Hepatocyte (in vitro differentiated cells): Measurements from ENCODE around the gene KLHL26. TPM values are rescaled to one million over a fixed set of nuclear protein-coding genes. Genes with fewer than 3 reads are reported as not detected.
A peak's percentile ranks its signal among the peaks of the same experiment; 100 is the strongest.

Experiments
- DNase-seq: peaks from one replicate; pipeline ENCODE4 v3.0.0-alpha.2; 2016; ENCODE audit warnings: low spot score
- H2AFZ ChIP-seq: fragments of 200-600 bp; sonication (generic); 2 replicates; pipeline ENCODE4 v1.6.0; 2016; ENCODE audit warnings: antibody characterized with exemption, mild to moderate bottlenecking
- H3K27ac ChIP-seq: fragments of 200-600 bp; sonication (generic); 2 replicates; pipeline ENCODE4 v1.5.1; 2016; ENCODE audit warnings: mild to moderate bottlenecking
- H3K27me3 ChIP-seq: fragments of 200-600 bp; sonication (generic); 2 replicates; pipeline ENCODE4 v1.6.1; 2016
- H3K36me3 ChIP-seq: fragments of 200-600 bp; sonication (generic); replicated peaks from 2 replicates; pipeline ENCODE4 v1.5.1; 2016; ENCODE audit warnings: low read depth; ENCODE audit not compliant: insufficient read depth
- H3K4me1 ChIP-seq: fragments of 200-600 bp; sonication (generic); 2 replicates; pipeline ENCODE4 v1.5.1; 2016; ENCODE audit warnings: mild to moderate bottlenecking, moderate library complexity; ENCODE audit not compliant: insufficient read depth
- H3K4me2 ChIP-seq: fragments of 200-600 bp; sonication (generic); 2 replicates; pipeline ENCODE4 v1.6.0; 2016
- H3K4me3 ChIP-seq: fragments of 200-600 bp; sonication (generic); 2 replicates; pipeline ENCODE4 v1.5.1; 2016; ENCODE audit warnings: mild to moderate bottlenecking
- H3K79me2 ChIP-seq: fragments of 200-600 bp; sonication (generic); 2 replicates; pipeline ENCODE4 v1.6.0; 2017; ENCODE audit warnings: mild to moderate bottlenecking
- H3K9me2 ChIP-seq: fragments of 200-600 bp; sonication (generic); replicated peaks from 2 replicates; pipeline ENCODE4 v1.6.0; 2017; ENCODE audit warnings: mild to moderate bottlenecking; ENCODE audit not compliant: insufficient read depth
- H3K9me3 ChIP-seq: fragments of 200-600 bp; sonication (generic); 2 replicates; pipeline ENCODE4 v1.5.1; 2016; ENCODE audit warnings: low read depth, mild to moderate bottlenecking
- H4K20me1 ChIP-seq: fragments of 200-600 bp; sonication (generic); 2 replicates; pipeline ENCODE4 v1.6.0; 2016; ENCODE audit warnings: mild to moderate bottlenecking; ENCODE audit not compliant: insufficient read depth, poor library complexity, severe bottlenecking
- CTCF ChIP-seq: fragments of 200-600 bp; sonication (generic); IDR thresholded peaks from 2 replicates; pipeline ENCODE4 v1.5.1; 2016; ENCODE audit warnings: antibody characterized with exemption, mild to moderate bottlenecking; ENCODE audit not compliant: poor library complexity
- EZH2 ChIP-seq: fragments of 200-600 bp; sonication (generic); IDR thresholded peaks from 2 replicates; pipeline ENCODE4 v1.6.1; 2016; ENCODE audit warnings: antibody characterized with exemption, mild to moderate bottlenecking, borderline replicate concordance
- EZH2phosphoT487 ChIP-seq: fragments of 200-600 bp; sonication (generic); IDR thresholded peaks from one replicate; pipeline ENCODE4 v1.6.1; 2018; ENCODE audit warnings: antibody characterized with exemption, mild to moderate bottlenecking, low read depth, moderate library complexity; ENCODE audit not compliant: unreplicated experiment, severe bottlenecking
- WGBS: methylation state at CpG from one replicate; pipeline ENCODE4 v1.1.6; 2016; ENCODE audit warnings: low lambda C conversion rate; ENCODE audit errors: missing lambda C conversion rate; 5-methylcytosine and 5-hydroxymethylcytosine counted together
- polyA plus RNA-seq: library from polyadenylated mRNA; unstranded; fragments of >200 nt; fragmentation: Nextera tagmentation; extraction: Ambion mirVana; gene quantifications from 2 replicates; pipeline ENCODE4 v1.2.1, GENCODE V29; 2016
- total RNA-seq: library from RNA; depleted of rRNA; stranded (reverse); fragments of >200 nt; gene quantifications from 2 replicates; pipeline ENCODE4 v1.2.3, GENCODE V29; 2014

Gene KLHL26
- total and polyA plus RNA-seq, 2 experiments from 2014 or later = 5.0 to 7.6 TPM

- no peak overlapping the region for H2AFZ ChIP-seq
- 85% methylated on average over 8 of the region's 8 CpGs for WGBS
- TF ChIP-seq EZH2phosphoT487 (no peak), CTCF (no peak), EZH2 (no peak)
- H3K4me1 ChIP-seq = no peaks in the 10 kb centered on the region
- H3K4me3 ChIP-seq = no peak overlapping the region
- no peaks in the 10 kb centered on the region for H4K20me1 ChIP-seq
- no peaks in the 10 kb centered on the region for H3K36me3 ChIP-seq
- no peak overlapping the region for H3K27ac ChIP-seq
- no peaks in the 10 kb centered on the region for H3K9me3 ChIP-seq
- no peak overlapping the region for H3K4me2 ChIP-seq
- H3K9me2 ChIP-seq = no peaks in the 10 kb centered on the region
- H3K27me3 ChIP-seq = no peaks in the 10 kb centered on the region
- no peak for DNase-seq
- H3K79me2 ChIP-seq = peaks cover 9% of the 10 kb centered on the region
Observed at GRCh38 chr19:18633321-18633720, 3.5 kb upstream of the KLHL26 start.

GRCh38 chr19:18634612-18635297 lies 2.1 kb upstream of the KLHL26 start:
- no peak for TF ChIP-seq EZH2phosphoT487
- no peak for TF ChIP-seq EZH2
- TF ChIP-seq CTCF = no peak
- Histone ChIP-seq H3K27ac (no peak overlapping the region), H2AFZ (no peak overlapping the region), H3K27me3 (no peaks in the 10 kb centered on the region), H3K4me1 (no peaks in the 10 kb centered on the region), H3K36me3 (no peaks in the 10 kb centered on the region), H3K4me2 (no peak overlapping the region), H3K9me2 (no peaks in the 10 kb centered on the region), H3K79me2 (peaks cover 21% of the 10 kb centered on the region), H4K20me1 (no peaks in the 10 kb centered on the region), H3K4me3 (no peak overlapping the region), H3K9me3 (no peaks in the 10 kb centered on the region)
- no peak for DNase-seq
- 56% methylated on average over 12 of the region's 12 CpGs for WGBS

- Histone ChIP-seq H3K36me3 (no peaks in the 10 kb centered on the region), H3K9me2 (no peaks in the 10 kb centered on the region), H3K4me1 (no peaks in the 10 kb centered on the region), H3K27me3 (no peaks in the 10 kb centered on the region), H4K20me1 (no peaks in the 10 kb centered on the region), H3K4me3 (no peak overlapping the region), H2AFZ (no peak overlapping the region), H3K4me2 (peak overlapping the region; percentile 94), H3K79me2 (peaks cover 24% of the 10 kb centered on the region), H3K27ac (no peak overlapping the region), H3K9me3 (no peaks in the 10 kb centered on the region)
- no peak for DNase-seq
- 7% methylated on average over 4 of the region's 6 CpGs for WGBS
- no peak for TF ChIP-seq CTCF
- TF ChIP-seq EZH2 = no peak
- no peak for TF ChIP-seq EZH2phosphoT487
Observed at GRCh38 chr19:18635831-18636182, 1.0 kb upstream of the KLHL26 start.
